ENCODE measurements around the gene FOXR1. TPM values are rescaled to one million over a fixed set of nuclear protein-coding genes. Genes with fewer than 3 reads are reported as not detected.

The FOXR1 gene
- total RNA-seq, 2 donors from 2014 or later: not detected

DNA sequence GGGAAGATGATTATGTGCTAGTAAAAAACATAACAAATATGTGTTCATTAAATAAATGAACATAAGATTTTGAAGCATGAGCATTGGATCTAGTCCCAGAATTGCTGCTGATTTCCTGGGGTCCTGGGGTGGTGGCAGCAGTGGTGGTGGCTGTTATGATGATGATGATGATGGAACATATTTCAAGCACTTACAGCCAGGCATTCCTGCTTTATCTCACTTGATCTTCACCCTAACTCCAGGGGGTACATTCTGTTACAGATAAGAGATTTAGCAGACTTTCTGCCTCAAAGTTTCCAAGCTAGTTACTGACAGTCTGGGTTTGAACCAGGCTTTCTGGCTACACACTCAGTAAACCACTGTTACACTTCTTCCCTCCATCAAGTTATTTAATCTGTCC is 52.2 kb downstream of the FOXR1 start:
- no peak overlapping the region for H3K4me3 ChIP-seq
- H3K4me1 ChIP-seq: peaks cover 11% of the 10 kb centered on the region
- no peaks in the 10 kb centered on the region for H3K27me3 ChIP-seq
- no peaks in the 10 kb centered on the region for H3K36me3 ChIP-seq
- no peak for DNase-seq
- intact Hi-C loops (cut with DNase I): no loop called here
- H3K27ac ChIP-seq: no peak overlapping the region
- no peak overlapping the region for H3K9ac ChIP-seq (ENCODE audit: low read depth in 2 of 2, low read length in 2 of 2)
- TF ChIP-seq CTCF (IDR thresholded peaks at IDR 0.05): no peak
- no peaks in the 10 kb centered on the region for H3K9me3 ChIP-seq

- no peak for TF ChIP-seq CTCF (IDR thresholded peaks at IDR 0.05)
- intact Hi-C loops (cut with DNase I): no loop called here
- Histone ChIP-seq H3K27me3 (no peaks in the 10 kb centered on the region), H3K4me3 (no peak overlapping the region), H3K4me1 (peaks cover 11% of the 10 kb centered on the region), H3K9me3 (no peaks in the 10 kb centered on the region), H3K27ac (no peak overlapping the region), H3K36me3 (no peaks in the 10 kb centered on the region), H3K9ac (ENCODE audit: low read depth in 2 of 2, low read length in 2 of 2) (no peak overlapping the region)
- no peak for DNase-seq
Measured at GRCh38 chr11:119024430-119025098, 53.0 kb downstream of the FOXR1 start.

GRCh38 chr11:119025099-119025473 is 53.5 kb downstream of the FOXR1 start:
- Histone ChIP-seq H3K36me3 (no peaks in the 10 kb centered on the region), H3K9ac (ENCODE audit: low read depth in 2 of 2, low read length in 2 of 2) (no peak overlapping the region), H3K4me1 (peaks cover 7% of the 10 kb centered on the region), H3K9me3 (no peaks in the 10 kb centered on the region), H3K4me3 (no peak overlapping the region), H3K27ac (no peak overlapping the region), H3K27me3 (no peaks in the 10 kb centered on the region)
- no peak for DNase-seq
- no peak for TF ChIP-seq CTCF (IDR thresholded peaks at IDR 0.05)
- intact Hi-C loops (cut with DNase I): no loop called here

DNA sequence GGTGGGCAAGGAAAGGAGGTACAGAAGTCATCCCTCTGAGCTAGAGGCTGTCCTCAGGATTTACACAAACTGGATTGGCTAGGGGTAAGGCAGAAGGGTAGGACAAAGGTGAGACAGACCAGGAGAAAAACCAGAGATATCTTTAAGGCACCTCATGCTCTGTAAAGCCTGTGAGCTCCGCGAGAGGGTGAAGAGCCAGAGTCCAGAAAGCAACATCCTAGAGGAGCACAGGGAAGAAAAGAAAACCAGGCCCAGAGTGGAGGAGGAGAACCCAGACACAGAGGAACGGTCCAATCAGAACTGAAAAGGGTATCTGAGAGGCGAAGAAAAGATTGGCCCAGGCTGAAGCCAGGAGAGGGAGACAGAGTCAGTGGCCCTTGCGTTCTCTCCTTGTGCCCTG is 54.0 kb downstream of the FOXR1 start:
- Histone ChIP-seq H3K36me3 (no peaks in the 10 kb centered on the region), H3K9ac (ENCODE audit: low read depth in 2 of 2, low read length in 2 of 2) (no peak overlapping the region), H3K9me3 (no peaks in the 10 kb centered on the region), H3K27ac (no peak overlapping the region), H3K4me3 (no peak overlapping the region), H3K27me3 (no peaks in the 10 kb centered on the region), H3K4me1 (peaks cover 5% of the 10 kb centered on the region)
- no peak for TF ChIP-seq CTCF (IDR thresholded peaks at IDR 0.05)
- DNase-seq: no peak
- intact Hi-C loops (cut with DNase I): no loop called here

DNA sequence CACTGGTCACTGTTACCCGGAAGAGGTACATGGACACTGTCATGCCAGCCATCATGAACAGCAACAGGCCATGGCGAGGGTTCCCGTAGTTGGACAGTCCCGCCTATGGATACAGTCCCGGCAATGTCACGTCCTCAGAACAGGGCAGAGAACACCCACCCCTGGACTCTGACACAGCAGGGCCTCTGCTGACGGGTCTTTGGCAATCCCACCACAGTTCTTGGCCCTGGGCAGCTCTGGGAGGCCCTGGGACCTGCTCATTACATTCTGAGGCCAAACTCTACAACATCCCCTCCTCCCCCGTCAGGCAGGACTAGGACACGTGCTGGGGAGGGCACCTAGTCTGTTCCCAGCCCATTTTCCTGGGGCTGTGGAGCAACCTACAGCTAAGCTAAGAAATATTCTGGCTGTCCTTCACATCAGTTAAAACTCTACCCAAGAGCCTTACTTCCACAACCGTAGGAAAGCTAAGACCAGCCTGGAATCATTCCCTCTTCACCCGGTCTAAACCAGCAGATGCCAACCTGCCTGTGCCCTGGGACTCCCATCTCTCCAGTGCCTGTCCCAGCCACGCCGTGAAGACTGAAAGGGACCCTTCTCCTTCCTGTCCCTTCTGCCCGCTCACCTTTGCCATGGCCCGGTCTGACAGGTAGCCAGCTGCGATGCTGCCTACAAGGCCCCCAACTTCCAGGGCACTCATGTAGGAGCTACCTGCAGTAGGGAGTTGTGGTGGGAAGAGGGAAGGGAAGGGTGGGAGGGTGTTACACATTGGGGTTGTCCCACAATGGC is 54.6 kb downstream of the FOXR1 start:
- Histone ChIP-seq H3K27me3 (no peaks in the 10 kb centered on the region), H3K36me3 (no peaks in the 10 kb centered on the region), H3K9ac (ENCODE audit: low read depth in 2 of 2, low read length in 2 of 2) (peak overlapping the region in 1 of 2 donors; percentile 0), H3K4me1 (peaks cover 5% of the 10 kb centered on the region), H3K9me3 (no peaks in the 10 kb centered on the region), H3K27ac (no peak overlapping the region), H3K4me3 (no peak overlapping the region)
- DNase-seq: no peak
- TF ChIP-seq CTCF (IDR thresholded peaks at IDR 0.05): no peak
- intact Hi-C loops (cut with DNase I): no loop called here

Measured in colonic mucosa (tissue), 4 donors.